ENCODE data around the gene IL1RL2. TPM values are rescaled to one million over a fixed set of nuclear protein-coding genes. Genes with fewer than 3 reads are reported as not detected.

IL1RL2 gene
- total RNA-seq, 1 experiment from 2014 or later, result not detected

DNA sequence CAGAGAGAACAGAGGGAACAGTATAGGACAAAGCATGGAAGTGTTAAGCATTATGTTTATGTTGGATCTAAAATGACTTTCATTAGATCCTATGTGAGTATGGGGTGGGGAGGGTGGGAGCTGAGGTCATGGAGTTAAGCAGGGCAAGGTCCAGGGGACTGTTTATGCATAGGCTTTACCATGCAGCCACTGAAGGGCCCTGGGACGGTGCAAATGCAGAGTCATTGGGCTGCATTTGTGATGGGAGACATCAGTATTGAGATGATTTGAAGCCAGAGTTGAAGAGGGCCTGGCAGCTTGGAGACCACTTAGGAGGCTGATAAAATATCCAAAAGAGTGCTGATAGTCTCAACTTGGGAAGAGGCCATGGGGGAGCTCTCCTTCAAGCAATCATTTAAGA, 22.7 kb downstream of the IL1RL2 start (continued):
- TF ChIP-seq ESRRA (CRISPR knock-in tag; IDR thresholded peaks at IDR 0.05; ENCODE audit: borderline replicate concordance), result no peak
- no peak for TF ChIP-seq GABPB1 (CRISPR knock-in tag; IDR thresholded peaks at IDR 0.05)
- TF ChIP-seq, protein P1, sequence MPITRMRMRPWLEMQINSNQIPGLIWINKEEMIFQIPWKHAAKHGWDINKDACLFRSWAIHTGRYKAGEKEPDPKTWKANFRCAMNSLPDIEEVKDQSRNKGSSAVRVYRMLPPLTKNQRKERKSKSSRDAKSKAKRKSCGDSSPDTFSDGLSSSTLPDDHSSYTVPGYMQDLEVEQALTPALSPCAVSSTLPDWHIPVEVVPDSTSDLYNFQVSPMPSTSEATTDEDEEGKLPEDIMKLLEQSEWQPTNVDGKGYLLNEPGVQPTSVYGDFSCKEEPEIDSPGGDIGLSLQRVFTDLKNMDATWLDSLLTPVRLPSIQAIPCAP (CRISPR knock-in tag; IDR thresholded peaks at IDR 0.05), result no peak
- no peak for TF ChIP-seq CDX4 (CRISPR knock-in tag; IDR thresholded peaks at IDR 0.05; ENCODE audit: borderline replicate concordance)
- TF ChIP-seq, protein P2, sequence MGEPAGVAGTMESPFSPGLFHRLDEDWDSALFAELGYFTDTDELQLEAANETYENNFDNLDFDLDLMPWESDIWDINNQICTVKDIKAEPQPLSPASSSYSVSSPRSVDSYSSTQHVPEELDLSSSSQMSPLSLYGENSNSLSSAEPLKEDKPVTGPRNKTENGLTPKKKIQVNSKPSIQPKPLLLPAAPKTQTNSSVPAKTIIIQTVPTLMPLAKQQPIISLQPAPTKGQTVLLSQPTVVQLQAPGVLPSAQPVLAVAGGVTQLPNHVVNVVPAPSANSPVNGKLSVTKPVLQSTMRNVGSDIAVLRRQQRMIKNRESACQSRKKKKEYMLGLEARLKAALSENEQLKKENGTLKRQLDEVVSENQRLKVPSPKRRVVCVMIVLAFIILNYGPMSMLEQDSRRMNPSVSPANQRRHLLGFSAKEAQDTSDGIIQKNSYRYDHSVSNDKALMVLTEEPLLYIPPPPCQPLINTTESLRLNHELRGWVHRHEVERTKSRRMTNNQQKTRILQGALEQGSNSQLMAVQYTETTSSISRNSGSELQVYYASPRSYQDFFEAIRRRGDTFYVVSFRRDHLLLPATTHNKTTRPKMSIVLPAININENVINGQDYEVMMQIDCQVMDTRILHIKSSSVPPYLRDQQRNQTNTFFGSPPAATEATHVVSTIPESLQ (CRISPR knock-in tag; IDR thresholded peaks at IDR 0.05), result no peak
- no peak for TF ChIP-seq NR2C2 (CRISPR knock-in tag; IDR thresholded peaks at IDR 0.05)

DNA sequence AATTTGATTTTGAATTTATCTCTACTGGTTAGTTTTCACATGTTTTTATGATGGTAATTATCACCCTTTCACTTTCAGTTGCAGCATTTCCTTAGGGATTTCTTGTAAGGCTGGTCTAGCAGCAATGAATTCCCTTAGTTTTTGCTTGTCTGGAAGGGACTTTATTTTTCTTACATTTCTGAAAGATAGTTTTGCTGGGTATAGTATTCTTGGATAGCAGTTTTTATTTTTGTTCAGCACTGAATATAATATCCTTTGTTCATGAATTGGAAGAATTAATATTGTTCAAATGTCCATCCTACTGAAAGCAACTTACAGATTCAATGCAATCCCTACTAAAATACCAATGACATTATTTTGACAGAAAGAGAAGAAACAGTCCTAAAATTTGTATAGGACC, 30.2 kb downstream of the IL1RL2 start:
- no peaks in the 10 kb centered on the region for H3K4me1 Mint-ChIP-seq
- H3K27ac Mint-ChIP-seq, result no peak overlapping the region
- DNase-seq (ENCODE audit: low spot score) (no peak), ATAC-seq (no peak)
- POLR2A ChIA-PET, result no interaction called here
- H3K4me3 Mint-ChIP-seq, result no peak overlapping the region
- peaks cover 29% of the 10 kb centered on the region for H3K9me3 Mint-ChIP-seq
- H3K36me3 Mint-ChIP-seq, result peaks cover 23% of the 10 kb centered on the region
- H3K27me3 Mint-ChIP-seq (ENCODE audit: low read depth), result peaks cover 6% of the 10 kb centered on the region; the same call in 1 of the 2 replicates
- TF ChIP-seq NFATC4 (CRISPR knock-in tag; IDR thresholded peaks at IDR 0.05) (no peak), USF2 (CRISPR knock-in tag; IDR thresholded peaks at IDR 0.05) (no peak), EMX1 (CRISPR knock-in tag; IDR thresholded peaks at IDR 0.05) (no peak), ZNF423 (CRISPR knock-in tag; IDR thresholded peaks at IDR 0.05) (no peak), NR3C1 (CRISPR knock-in tag; conservative IDR thresholded peaks at IDR 0.05; ENCODE audit: low read depth) (no peak)
- TF ChIP-seq, protein P3, sequence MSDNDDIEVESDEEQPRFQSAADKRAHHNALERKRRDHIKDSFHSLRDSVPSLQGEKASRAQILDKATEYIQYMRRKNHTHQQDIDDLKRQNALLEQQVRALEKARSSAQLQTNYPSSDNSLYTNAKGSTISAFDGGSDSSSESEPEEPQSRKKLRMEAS (CRISPR knock-in tag; IDR thresholded peaks at IDR 0.05), result no peak
- CTCF ChIA-PET, result no interaction called here

- DNase-seq (ENCODE audit: low spot score), result no peak
- Mint-ChIP-seq H3K9me3 (no peaks in the 10 kb centered on the region), H3K4me3 (no peak overlapping the region), H3K27ac (no peak overlapping the region), H3K4me1 (peaks cover 16% of the 10 kb centered on the region), H3K36me3 (no peaks in the 10 kb centered on the region), H3K27me3 (ENCODE audit: low read depth) (no peaks in the 10 kb centered on the region; the same call in 1 of the 2 replicates)
- no peak for ATAC-seq
- ChIA-PET POLR2A (no interaction called here), CTCF (no interaction called here)
- TF ChIP-seq, protein P4, sequence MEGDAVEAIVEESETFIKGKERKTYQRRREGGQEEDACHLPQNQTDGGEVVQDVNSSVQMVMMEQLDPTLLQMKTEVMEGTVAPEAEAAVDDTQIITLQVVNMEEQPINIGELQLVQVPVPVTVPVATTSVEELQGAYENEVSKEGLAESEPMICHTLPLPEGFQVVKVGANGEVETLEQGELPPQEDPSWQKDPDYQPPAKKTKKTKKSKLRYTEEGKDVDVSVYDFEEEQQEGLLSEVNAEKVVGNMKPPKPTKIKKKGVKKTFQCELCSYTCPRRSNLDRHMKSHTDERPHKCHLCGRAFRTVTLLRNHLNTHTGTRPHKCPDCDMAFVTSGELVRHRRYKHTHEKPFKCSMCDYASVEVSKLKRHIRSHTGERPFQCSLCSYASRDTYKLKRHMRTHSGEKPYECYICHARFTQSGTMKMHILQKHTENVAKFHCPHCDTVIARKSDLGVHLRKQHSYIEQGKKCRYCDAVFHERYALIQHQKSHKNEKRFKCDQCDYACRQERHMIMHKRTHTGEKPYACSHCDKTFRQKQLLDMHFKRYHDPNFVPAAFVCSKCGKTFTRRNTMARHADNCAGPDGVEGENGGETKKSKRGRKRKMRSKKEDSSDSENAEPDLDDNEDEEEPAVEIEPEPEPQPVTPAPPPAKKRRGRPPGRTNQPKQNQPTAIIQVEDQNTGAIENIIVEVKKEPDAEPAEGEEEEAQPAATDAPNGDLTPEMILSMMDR (IDR thresholded peaks at IDR 0.05), result no peak
These were observed 38.3 kb downstream of the IL1RL2 start for GRCh38 chr2:102224824-102225739.

GRCh38 chr2:102226171-102226570, 39.3 kb downstream of the IL1RL2 start:
- DNase-seq (ENCODE audit: low spot score), result no peak
- ATAC-seq, result no peak
- no peak overlapping the region for H3K27ac Mint-ChIP-seq
- ChIA-PET CTCF (no interaction called here), POLR2A (no interaction called here)
- H3K4me3 Mint-ChIP-seq, result no peak overlapping the region
- peaks cover 16% of the 10 kb centered on the region for H3K4me1 Mint-ChIP-seq
- TF ChIP-seq, protein P5, sequence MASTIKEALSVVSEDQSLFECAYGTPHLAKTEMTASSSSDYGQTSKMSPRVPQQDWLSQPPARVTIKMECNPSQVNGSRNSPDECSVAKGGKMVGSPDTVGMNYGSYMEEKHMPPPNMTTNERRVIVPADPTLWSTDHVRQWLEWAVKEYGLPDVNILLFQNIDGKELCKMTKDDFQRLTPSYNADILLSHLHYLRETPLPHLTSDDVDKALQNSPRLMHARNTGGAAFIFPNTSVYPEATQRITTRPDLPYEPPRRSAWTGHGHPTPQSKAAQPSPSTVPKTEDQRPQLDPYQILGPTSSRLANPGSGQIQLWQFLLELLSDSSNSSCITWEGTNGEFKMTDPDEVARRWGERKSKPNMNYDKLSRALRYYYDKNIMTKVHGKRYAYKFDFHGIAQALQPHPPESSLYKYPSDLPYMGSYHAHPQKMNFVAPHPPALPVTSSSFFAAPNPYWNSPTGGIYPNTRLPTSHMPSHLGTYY (CRISPR knock-in tag; IDR thresholded peaks at IDR 0.05), result no peak
- no peak for TF ChIP-seq ZNF671 (CRISPR knock-in tag; IDR thresholded peaks at IDR 0.05)
- no peaks in the 10 kb centered on the region for H3K36me3 Mint-ChIP-seq
- no peaks in the 10 kb centered on the region for H3K9me3 Mint-ChIP-seq
- no peaks in the 10 kb centered on the region; the same call in 1 of the 2 replicates for H3K27me3 Mint-ChIP-seq (ENCODE audit: low read depth)
